Activated CD4-positive, alpha-beta T cell treated with anti-CD3 and anti-CD28 coated beads, Interleukin-2, amount 10 ng/mL, durations not matched to agents 24 days and 14 days (primary cell): ENCODE results near the gene DST. TPM values are rescaled to one million over a fixed set of nuclear protein-coding genes. Genes with fewer than 3 reads are reported as not detected.

ENCODE experiments used
- DNase-seq: peaks from one replicate; pipeline ENCODE4 v3.0.0; 2022
- H3K27ac Mint-ChIP-seq: one replicate; pipeline ENCODE4 v1.8.0; 2022; ENCODE audit warnings: mild to moderate bottlenecking, mixed read lengths
- H3K27me3 Mint-ChIP-seq: one replicate; pipeline ENCODE4 v1.8.0; 2022; ENCODE audit warnings: mixed read lengths
- H3K36me3 Mint-ChIP-seq: one replicate; pipeline ENCODE4 v1.8.0; 2022; ENCODE audit warnings: low read depth, mild to moderate bottlenecking, mixed read lengths
- H3K4me1 Mint-ChIP-seq: one replicate; pipeline ENCODE4 v1.8.0; 2021; ENCODE audit warnings: mixed read lengths
- H3K4me3 Mint-ChIP-seq: one replicate; pipeline ENCODE4 v1.8.0; 2022; ENCODE audit warnings: mild to moderate bottlenecking, moderate library complexity, mixed read lengths
- H3K9me3 Mint-ChIP-seq: one replicate; pipeline ENCODE4 v1.8.0; 2021; ENCODE audit warnings: mixed read lengths
- intact Hi-C: fragments of 100-400 bp; cut with micrococcal nuclease; formaldehyde crosslinking; loops from one replicate; pipeline ENCODE4 v1.15.1; 2023
- total RNA-seq: library from RNA; stranded (reverse); gene quantifications from 2 replicates; pipeline ENCODE4 v1.2.3, GENCODE V29; 2022

DST gene
- total RNA-seq, 1 donor from 2014 or later: 8.0 TPM

GRCh38 chr6:56624728-56625069, 18.0 kb downstream of the DST start:
- DNase-seq: no peak
- intact Hi-C loops: no loop called here
- Mint-ChIP-seq H3K36me3 (no peaks in the 10 kb centered on the region), H3K27ac (no peak overlapping the region), H3K4me1 (no peaks in the 10 kb centered on the region), H3K27me3 (no peaks in the 10 kb centered on the region), H3K9me3 (no peaks in the 10 kb centered on the region), H3K4me3 (no peak overlapping the region)

GRCh38 chr6:56624046-56624727, 18.5 kb downstream of the DST start:
- DNase-seq: no peak
- H3K9me3 Mint-ChIP-seq: no peaks in the 10 kb centered on the region
- intact Hi-C loops: no loop called here

GRCh38 chr6:56620229-56620868, 22.3 kb downstream of the DST start:
- no peak for DNase-seq
- no peak overlapping the region for H3K4me3 Mint-ChIP-seq
- H3K9me3 Mint-ChIP-seq: no peaks in the 10 kb centered on the region
- no peaks in the 10 kb centered on the region for H3K27me3 Mint-ChIP-seq
- no peaks in the 10 kb centered on the region for H3K4me1 Mint-ChIP-seq
- no peak overlapping the region for H3K27ac Mint-ChIP-seq
- no peaks in the 10 kb centered on the region for H3K36me3 Mint-ChIP-seq
- intact Hi-C loops: no loop called here

More at GRCh38 chr6:56624046-56624727, 18.5 kb downstream of the DST start:
- H3K27ac Mint-ChIP-seq: no peak overlapping the region
- H3K4me1 Mint-ChIP-seq: no peaks in the 10 kb centered on the region
- H3K27me3 Mint-ChIP-seq: no peaks in the 10 kb centered on the region
- H3K36me3 Mint-ChIP-seq: no peaks in the 10 kb centered on the region
- no peak overlapping the region for H3K4me3 Mint-ChIP-seq

- peaks cover 3% of the 10 kb centered on the region for H3K27me3 Mint-ChIP-seq
- H3K27ac Mint-ChIP-seq: no peak overlapping the region
- intact Hi-C loops: no loop called here
- H3K9me3 Mint-ChIP-seq: no peaks in the 10 kb centered on the region
- DNase-seq: no peak
- H3K36me3 Mint-ChIP-seq: no peaks in the 10 kb centered on the region
- no peaks in the 10 kb centered on the region for H3K4me1 Mint-ChIP-seq
- no peak overlapping the region for H3K4me3 Mint-ChIP-seq
These were observed 24.6 kb downstream of the DST start for GRCh38 chr6:56618050-56618449.

GRCh38 chr6:56616967-56617366, 25.7 kb downstream of the DST start:
- no peaks in the 10 kb centered on the region for H3K4me1 Mint-ChIP-seq
- no peaks in the 10 kb centered on the region for H3K36me3 Mint-ChIP-seq
- peaks cover 3% of the 10 kb centered on the region for H3K27me3 Mint-ChIP-seq
- no peaks in the 10 kb centered on the region for H3K9me3 Mint-ChIP-seq
- no peak for DNase-seq
- no peak overlapping the region for H3K4me3 Mint-ChIP-seq
- intact Hi-C loops: no loop called here
- no peak overlapping the region for H3K27ac Mint-ChIP-seq

GRCh38 chr6:56613247-56613851, 29.3 kb downstream of the DST start:
- intact Hi-C loops: no loop called here
- H3K27me3 Mint-ChIP-seq: peaks cover 4% of the 10 kb centered on the region
- no peaks in the 10 kb centered on the region for H3K36me3 Mint-ChIP-seq
- no peak overlapping the region for H3K27ac Mint-ChIP-seq
- H3K9me3 Mint-ChIP-seq: no peaks in the 10 kb centered on the region
- no peak overlapping the region for H3K4me3 Mint-ChIP-seq
- H3K4me1 Mint-ChIP-seq: no peaks in the 10 kb centered on the region
- DNase-seq: no peak

- peaks cover 2% of the 10 kb centered on the region for H3K27me3 Mint-ChIP-seq
- no peaks in the 10 kb centered on the region for H3K9me3 Mint-ChIP-seq
- H3K36me3 Mint-ChIP-seq: no peaks in the 10 kb centered on the region
- intact Hi-C loops: no loop called here
- no peak overlapping the region for H3K27ac Mint-ChIP-seq
- no peaks in the 10 kb centered on the region for H3K4me1 Mint-ChIP-seq
- no peak for DNase-seq
- no peak overlapping the region for H3K4me3 Mint-ChIP-seq
These were observed 34.4 kb downstream of the DST start for GRCh38 chr6:56608332-56608731.

- intact Hi-C loops: no loop called here
- H3K27me3 Mint-ChIP-seq: peaks cover 2% of the 10 kb centered on the region
These were observed 35.5 kb downstream of the DST start for GRCh38 chr6:56607111-56607752.

GRCh38 chr6:56605435-56605834, 37.3 kb downstream of the DST start:
- H3K4me3 Mint-ChIP-seq: no peak overlapping the region
- no peak overlapping the region for H3K27ac Mint-ChIP-seq
- H3K27me3 Mint-ChIP-seq: no peaks in the 10 kb centered on the region
- H3K36me3 Mint-ChIP-seq: no peaks in the 10 kb centered on the region
- intact Hi-C loops: no loop called here
- H3K9me3 Mint-ChIP-seq: no peaks in the 10 kb centered on the region
- DNase-seq: no peak
- no peaks in the 10 kb centered on the region for H3K4me1 Mint-ChIP-seq

More at GRCh38 chr6:56607111-56607752, 35.5 kb downstream of the DST start:
- Mint-ChIP-seq H3K4me3 (no peak overlapping the region), H3K9me3 (no peaks in the 10 kb centered on the region), H3K27ac (no peak overlapping the region), H3K4me1 (no peaks in the 10 kb centered on the region), H3K36me3 (no peaks in the 10 kb centered on the region)
- DNase-seq: no peak

- Mint-ChIP-seq H3K4me1 (no peaks in the 10 kb centered on the region), H3K9me3 (no peaks in the 10 kb centered on the region), H3K27me3 (no peaks in the 10 kb centered on the region), H3K36me3 (no peaks in the 10 kb centered on the region), H3K27ac (no peak overlapping the region), H3K4me3 (no peak overlapping the region)
- intact Hi-C loops: no loop called here
- no peak for DNase-seq
These were observed 38.5 kb downstream of the DST start for GRCh38 chr6:56604186-56604585.

- Mint-ChIP-seq H3K9me3 (no peaks in the 10 kb centered on the region), H3K27me3 (no peaks in the 10 kb centered on the region), H3K4me1 (no peaks in the 10 kb centered on the region)
These were observed 41.3 kb downstream of the DST start for GRCh38 chr6:56601390-56601789.

GRCh38 chr6:56595490-56596122, 47.1 kb downstream of the DST start:
- intact Hi-C loops: loop anchor here (10.0 kb wide), 1 partner anchor 611 kb away; no protein-coding TSS in a partner anchor
- Mint-ChIP-seq H3K36me3 (no peaks in the 10 kb centered on the region), H3K27me3 (no peaks in the 10 kb centered on the region), H3K9me3 (no peaks in the 10 kb centered on the region), H3K4me1 (peaks cover 26% of the 10 kb centered on the region), H3K4me3 (no peak overlapping the region), H3K27ac (peak overlapping the region; percentile 2)
- DNase-seq: peak; percentile 79

More at GRCh38 chr6:56601390-56601789, 41.3 kb downstream of the DST start:
- no peak for DNase-seq
- no peak overlapping the region for H3K27ac Mint-ChIP-seq
- intact Hi-C loops: no loop called here
- H3K4me3 Mint-ChIP-seq: no peak overlapping the region
- H3K36me3 Mint-ChIP-seq: no peaks in the 10 kb centered on the region

GRCh38 chr6:56594699-56595098, 48.0 kb downstream of the DST start:
- no peak overlapping the region for H3K27ac Mint-ChIP-seq
- no peaks in the 10 kb centered on the region for H3K9me3 Mint-ChIP-seq
- DNase-seq: peak; percentile 63
- H3K4me3 Mint-ChIP-seq: no peak overlapping the region
- H3K36me3 Mint-ChIP-seq: no peaks in the 10 kb centered on the region
- H3K4me1 Mint-ChIP-seq: peaks cover 26% of the 10 kb centered on the region
- no peaks in the 10 kb centered on the region for H3K27me3 Mint-ChIP-seq
- intact Hi-C loops: loop anchor here (10.0 kb wide), 1 partner anchor 610 kb away; no protein-coding TSS in a partner anchor
